OCI-LY7 (cell line): Measurements from ENCODE around the gene LIPC.

ENCODE experiments used
- EZH2phosphoT487 ChIP-seq: fragments of 200-600 bp; sonication (generic); IDR thresholded peaks from 2 replicates; pipeline ENCODE4 v1.6.1; 2018; ENCODE audit warnings: low read depth, borderline replicate concordance, mild to moderate bottlenecking, mixed run types, antibody characterized with exemption, low read length, moderate library complexity, mixed read lengths
- TF ChIP-seq, protein P1 (sequence below): fragments of 200-600 bp; sonication (generic); conservative IDR thresholded peaks from 2 replicates; pipeline ENCODE4 v1.5.1; 2014; ENCODE audit warnings: mild to moderate bottlenecking, antibody characterized with exemption, low read length, moderate library complexity, mixed read lengths

DNA sequence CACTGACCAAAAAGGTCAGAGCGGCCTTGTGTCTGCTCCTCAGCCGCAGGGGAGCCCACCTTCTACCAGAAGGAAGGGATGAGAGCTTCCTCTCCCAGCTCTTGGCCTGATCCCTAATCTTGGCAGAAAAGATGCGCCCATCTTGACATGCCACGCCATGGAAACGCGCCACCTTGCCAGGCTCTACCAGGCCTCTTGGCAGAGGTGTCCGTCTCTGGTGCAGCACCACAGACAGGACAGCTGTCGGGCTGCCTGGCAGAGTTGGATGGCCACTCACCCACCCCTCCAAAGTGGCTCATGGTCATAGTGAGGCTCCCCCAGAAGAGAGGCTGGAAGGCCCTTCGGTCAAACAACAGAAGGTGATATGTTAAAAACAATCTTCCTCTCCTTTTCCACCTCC, 105.2 kb downstream of the LIPC start:
- TF ChIP-seq, protein P1, sequence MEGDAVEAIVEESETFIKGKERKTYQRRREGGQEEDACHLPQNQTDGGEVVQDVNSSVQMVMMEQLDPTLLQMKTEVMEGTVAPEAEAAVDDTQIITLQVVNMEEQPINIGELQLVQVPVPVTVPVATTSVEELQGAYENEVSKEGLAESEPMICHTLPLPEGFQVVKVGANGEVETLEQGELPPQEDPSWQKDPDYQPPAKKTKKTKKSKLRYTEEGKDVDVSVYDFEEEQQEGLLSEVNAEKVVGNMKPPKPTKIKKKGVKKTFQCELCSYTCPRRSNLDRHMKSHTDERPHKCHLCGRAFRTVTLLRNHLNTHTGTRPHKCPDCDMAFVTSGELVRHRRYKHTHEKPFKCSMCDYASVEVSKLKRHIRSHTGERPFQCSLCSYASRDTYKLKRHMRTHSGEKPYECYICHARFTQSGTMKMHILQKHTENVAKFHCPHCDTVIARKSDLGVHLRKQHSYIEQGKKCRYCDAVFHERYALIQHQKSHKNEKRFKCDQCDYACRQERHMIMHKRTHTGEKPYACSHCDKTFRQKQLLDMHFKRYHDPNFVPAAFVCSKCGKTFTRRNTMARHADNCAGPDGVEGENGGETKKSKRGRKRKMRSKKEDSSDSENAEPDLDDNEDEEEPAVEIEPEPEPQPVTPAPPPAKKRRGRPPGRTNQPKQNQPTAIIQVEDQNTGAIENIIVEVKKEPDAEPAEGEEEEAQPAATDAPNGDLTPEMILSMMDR: no peak
- no peak for TF ChIP-seq EZH2phosphoT487
